Measurements from ENCODE around the gene TSPAN9.

TSPAN9 gene

GRCh38 chr12:3120701-3121100, 43.5 kb downstream of the TSPAN9 start:
- no peak for TF ChIP-seq CTCF (conservative IDR thresholded peaks at IDR 0.05)
- no peak overlapping the region for H3K27ac ChIP-seq

- 0 out of 2 replicates have a peak, but pooled peaks have one; percentile 13 for TF ChIP-seq CTCF (conservative IDR thresholded peaks at IDR 0.05)
- peak overlapping the region; percentile 61 for H3K27ac ChIP-seq
Observed at GRCh38 chr12:3122841-3123678, 45.9 kb downstream of the TSPAN9 start.

GRCh38 chr12:3123729-3124128, 46.5 kb downstream of the TSPAN9 start:
- no peak for TF ChIP-seq CTCF (conservative IDR thresholded peaks at IDR 0.05)
- H3K27ac ChIP-seq, result no peak overlapping the region

- no peak overlapping the region for H3K27ac ChIP-seq
- TF ChIP-seq CTCF (conservative IDR thresholded peaks at IDR 0.05), result no peak
Observed at GRCh38 chr12:3124917-3125316, 47.7 kb downstream of the TSPAN9 start.

- no peak overlapping the region for H3K27ac ChIP-seq
- TF ChIP-seq CTCF (conservative IDR thresholded peaks at IDR 0.05), result no peak
Observed at GRCh38 chr12:3125674-3126073, 48.5 kb downstream of the TSPAN9 start.

GRCh38 chr12:3127832-3128231, 50.7 kb downstream of the TSPAN9 start:
- no peak for TF ChIP-seq CTCF (conservative IDR thresholded peaks at IDR 0.05)
- H3K27ac ChIP-seq, result no peak overlapping the region

- no peak for TF ChIP-seq CTCF (conservative IDR thresholded peaks at IDR 0.05)
- H3K27ac ChIP-seq, result no peak overlapping the region
Observed at GRCh38 chr12:3128498-3129293, 51.5 kb downstream of the TSPAN9 start.
